ENCODE data around the gene SLC9A2. TPM values are rescaled to one million over a fixed set of nuclear protein-coding genes. Genes with fewer than 3 reads are reported as not detected.

SLC9A2 gene
- total and polyA plus RNA-seq, 7 donors, result under 0.01 to 14.0 (median 6.0) TPM; not detected in 2

DNA sequence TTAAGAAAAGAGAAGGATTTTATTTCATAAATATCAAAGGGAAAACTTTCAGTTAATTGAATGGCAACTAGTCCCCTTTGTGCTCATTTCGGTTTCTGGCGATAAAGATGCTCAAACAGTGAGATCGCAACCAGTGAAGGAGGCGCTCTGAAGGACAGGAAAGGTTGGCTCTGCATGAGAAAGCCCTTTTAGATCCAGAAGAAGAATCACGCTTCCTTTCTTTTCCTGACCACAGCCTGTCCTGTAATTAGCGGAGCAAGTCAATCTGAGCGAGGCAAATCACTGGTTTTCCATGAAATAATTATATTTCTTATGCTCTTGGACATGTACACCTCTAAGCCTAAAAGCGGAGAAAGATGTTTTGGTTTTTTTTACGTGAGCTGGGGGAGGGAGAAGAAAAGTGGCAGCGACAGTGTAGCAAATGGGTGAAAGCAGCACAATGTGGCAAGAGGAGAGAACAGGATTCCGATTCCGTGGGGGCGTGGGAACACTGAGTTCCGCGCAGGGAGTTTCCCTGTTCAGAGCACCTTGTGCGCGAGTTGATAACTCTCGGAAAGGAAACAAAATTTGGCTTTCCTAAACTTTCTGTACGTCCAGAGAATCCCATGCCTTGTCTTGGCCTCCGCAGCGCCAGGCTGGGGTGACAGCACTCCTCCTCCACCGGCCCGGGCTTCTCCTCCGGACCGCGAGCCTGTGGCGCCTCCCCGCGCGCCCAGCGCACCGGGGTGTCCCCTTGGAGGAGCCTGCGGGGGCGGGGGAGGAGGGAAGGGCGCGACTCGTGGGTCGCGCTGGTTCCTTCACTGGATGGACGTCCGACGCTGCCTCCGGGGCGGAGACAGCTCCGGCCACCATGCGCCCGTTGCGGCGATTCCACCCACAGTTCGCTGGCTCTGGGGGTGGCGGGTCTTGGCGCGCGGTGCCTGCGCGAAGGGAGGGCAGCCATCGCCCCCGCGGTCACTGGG lies 620 bp upstream of the SLC9A2 start:
- Histone ChIP-seq H3K4me1 (peaks cover 0 to 20% (median 17%) of the 10 kb centered on the region in 4 donors), H3K4me3 (peak overlapping the region in 3 of 4 donors; percentile 38 to 53 (median 48)), H3K36me3 (no peaks in the 10 kb centered on the region), H3K27me3 (peaks cover 14 to 49% (median 23%) of the 10 kb centered on the region in 3 donors), H3K27ac (no peak overlapping the region), H3K9me3 (no peaks in the 10 kb centered on the region)
- 1 to 3% methylated on average over 59 of the region's 59 CpGs for WGBS, 2 donors
- TF ChIP-seq, protein P1, sequence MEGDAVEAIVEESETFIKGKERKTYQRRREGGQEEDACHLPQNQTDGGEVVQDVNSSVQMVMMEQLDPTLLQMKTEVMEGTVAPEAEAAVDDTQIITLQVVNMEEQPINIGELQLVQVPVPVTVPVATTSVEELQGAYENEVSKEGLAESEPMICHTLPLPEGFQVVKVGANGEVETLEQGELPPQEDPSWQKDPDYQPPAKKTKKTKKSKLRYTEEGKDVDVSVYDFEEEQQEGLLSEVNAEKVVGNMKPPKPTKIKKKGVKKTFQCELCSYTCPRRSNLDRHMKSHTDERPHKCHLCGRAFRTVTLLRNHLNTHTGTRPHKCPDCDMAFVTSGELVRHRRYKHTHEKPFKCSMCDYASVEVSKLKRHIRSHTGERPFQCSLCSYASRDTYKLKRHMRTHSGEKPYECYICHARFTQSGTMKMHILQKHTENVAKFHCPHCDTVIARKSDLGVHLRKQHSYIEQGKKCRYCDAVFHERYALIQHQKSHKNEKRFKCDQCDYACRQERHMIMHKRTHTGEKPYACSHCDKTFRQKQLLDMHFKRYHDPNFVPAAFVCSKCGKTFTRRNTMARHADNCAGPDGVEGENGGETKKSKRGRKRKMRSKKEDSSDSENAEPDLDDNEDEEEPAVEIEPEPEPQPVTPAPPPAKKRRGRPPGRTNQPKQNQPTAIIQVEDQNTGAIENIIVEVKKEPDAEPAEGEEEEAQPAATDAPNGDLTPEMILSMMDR (IDR thresholded peaks at IDR 0.05), result no peak
- TF ChIP-seq POLR2A (IDR thresholded peaks at IDR 0.05), result no peak
- no peak for TF ChIP-seq EP300 (IDR thresholded peaks at IDR 0.05)
- no peak for TF ChIP-seq POLR2AphosphoS5 (IDR thresholded peaks at IDR 0.05)
- no peak for DNase-seq
- intact Hi-C loops (cut with DNase I), result loop anchor here (10.0 kb wide), 1 partner anchor 144 kb away; the partner anchor contains the start of gene SLC9A4

DNA sequence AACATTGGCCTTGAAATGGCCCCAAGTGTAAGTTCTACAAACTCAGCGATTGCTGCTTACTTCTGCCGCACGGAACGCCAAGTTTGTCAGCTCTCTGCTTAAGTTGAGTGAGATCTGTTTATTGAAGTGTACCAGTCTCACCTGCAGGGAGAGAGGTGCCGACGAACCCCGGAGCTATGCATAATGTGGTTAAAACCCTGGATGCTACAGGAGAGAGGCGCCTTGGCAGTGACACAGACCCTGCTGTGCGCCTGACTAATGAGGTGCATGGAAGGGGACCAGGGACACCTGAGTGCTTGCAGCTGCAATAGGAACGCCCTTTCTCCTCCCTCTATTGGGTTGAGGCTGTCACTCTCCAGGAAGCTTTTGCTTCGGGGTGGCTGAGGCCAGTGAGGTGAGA lies 979 bp downstream of the SLC9A2 start:
- H3K4me1 ChIP-seq, result peaks cover 0 to 20% (median 17%) of the 10 kb centered on the region in 4 donors
- H3K27ac ChIP-seq, result no peak overlapping the region
- DNase-seq, result no peak
- 10 to 37% methylated on average over 11 of the region's 11 CpGs for WGBS, 2 donors
- no peak overlapping the region for H3K4me3 ChIP-seq
- TF ChIP-seq POLR2A (IDR thresholded peaks at IDR 0.05) (peak in 1 of 2 donors; percentile 67), POLR2AphosphoS5 (IDR thresholded peaks at IDR 0.05) (peak in 1 of 4 donors; percentile 40), EP300 (IDR thresholded peaks at IDR 0.05) (no peak)
- TF ChIP-seq, protein P1 (IDR thresholded peaks at IDR 0.05), result no peak
- intact Hi-C loops (cut with DNase I), result no loop called here
- H3K36me3 ChIP-seq, result no peaks in the 10 kb centered on the region
- peaks cover 14 to 49% (median 23%) of the 10 kb centered on the region in 3 donors for H3K27me3 ChIP-seq
- no peaks in the 10 kb centered on the region for H3K9me3 ChIP-seq

DNA sequence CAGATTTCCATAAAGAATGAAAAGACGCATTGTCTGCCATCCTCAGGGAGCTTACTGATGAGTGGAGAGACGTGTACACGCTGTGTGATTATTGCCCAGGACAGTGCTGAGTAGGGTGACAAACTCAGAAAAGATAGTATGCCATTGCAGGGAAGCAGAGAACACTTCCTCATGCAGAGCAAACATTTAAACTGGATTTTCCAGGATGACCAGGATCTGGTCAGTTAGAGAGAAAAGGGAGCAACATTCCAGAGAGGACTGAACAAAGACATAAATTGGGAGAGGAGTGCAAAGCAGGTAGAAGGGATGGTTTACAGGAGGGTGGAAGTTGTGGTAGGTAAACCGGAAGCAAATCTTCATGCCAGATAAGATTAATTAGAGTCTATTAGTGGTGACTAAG lies 2.3 kb downstream of the SLC9A2 start:
- Histone ChIP-seq H3K36me3 (no peaks in the 10 kb centered on the region), H3K27ac (no peak overlapping the region), H3K9me3 (no peaks in the 10 kb centered on the region), H3K4me1 (peaks cover 0 to 20% (median 17%) of the 10 kb centered on the region in 4 donors), H3K4me3 (no peak overlapping the region), H3K27me3 (peaks cover 14 to 49% (median 23%) of the 10 kb centered on the region in 3 donors)
- DNase-seq, result no peak
- WGBS, 2 donors, result 6 to 51% methylated on average over 4 of the region's 4 CpGs
- intact Hi-C loops (cut with DNase I), result no loop called here
- no peak for TF ChIP-seq POLR2AphosphoS5 (IDR thresholded peaks at IDR 0.05)

DNA sequence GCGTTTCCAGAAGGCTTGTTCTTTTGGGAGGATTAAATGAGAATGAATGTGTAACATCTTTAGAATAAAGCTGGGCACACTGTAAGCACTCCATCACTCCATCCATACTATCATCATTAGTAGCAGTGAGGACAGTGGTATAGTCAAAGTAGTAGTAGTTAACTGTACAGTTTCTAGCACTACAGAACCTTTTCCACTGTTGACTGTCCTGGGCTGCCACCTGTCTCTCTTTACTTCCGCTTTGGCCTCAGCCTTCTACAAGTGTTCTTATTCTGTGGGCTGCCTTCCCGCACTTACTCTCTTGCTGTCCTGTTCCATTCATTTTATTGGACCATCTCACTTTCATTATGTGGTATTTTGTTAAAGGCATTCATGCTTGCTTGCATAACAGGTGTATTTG lies 3.3 kb downstream of the SLC9A2 start:
- TF ChIP-seq, protein P1 (IDR thresholded peaks at IDR 0.05), result no peak
- TF ChIP-seq EP300 (IDR thresholded peaks at IDR 0.05), result no peak
- TF ChIP-seq POLR2A (IDR thresholded peaks at IDR 0.05), result no peak
- no peak for TF ChIP-seq POLR2AphosphoS5 (IDR thresholded peaks at IDR 0.05)
- Histone ChIP-seq H3K9me3 (no peaks in the 10 kb centered on the region), H3K4me3 (no peak overlapping the region), H3K36me3 (no peaks in the 10 kb centered on the region), H3K4me1 (peaks cover 0 to 20% (median 17%) of the 10 kb centered on the region in 4 donors), H3K27me3 (peaks cover 14 to 46% (median 23%) of the 10 kb centered on the region in 3 donors), H3K27ac (no peak overlapping the region)
- 19 to 72% methylated on average over 3 of the region's 3 CpGs for WGBS, 2 donors
- DNase-seq, result no peak
- intact Hi-C loops (cut with DNase I), result no loop called here

DNA sequence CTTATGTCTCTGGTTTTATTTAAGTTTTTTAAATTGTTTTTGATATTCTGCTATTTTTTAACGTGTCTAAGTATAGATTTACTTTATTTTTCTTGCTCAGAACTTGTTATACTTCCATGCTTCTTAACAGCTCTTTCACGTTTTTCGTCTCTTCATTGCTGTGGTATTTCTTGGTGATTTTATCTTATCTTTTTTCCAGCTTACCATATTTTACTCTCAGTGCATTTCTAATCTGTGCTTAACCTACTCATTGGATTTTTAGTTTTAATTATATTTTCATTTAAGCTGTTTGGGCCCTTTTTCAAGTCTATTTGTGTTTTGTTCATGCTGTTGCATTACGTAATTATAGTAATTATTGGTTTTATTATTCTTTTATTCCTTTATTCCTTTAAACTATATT lies 11.1 kb downstream of the SLC9A2 start:
- WGBS, 2 donors, result 49 to 72% methylated on average over 4 of the region's 4 CpGs
- Histone ChIP-seq H3K9me3 (no peaks in the 10 kb centered on the region), H3K36me3 (no peaks in the 10 kb centered on the region), H3K4me1 (no peaks in the 10 kb centered on the region), H3K4me3 (no peak overlapping the region), H3K27me3 (no peaks in the 10 kb centered on the region), H3K27ac (no peak overlapping the region)
- TF ChIP-seq EP300 (IDR thresholded peaks at IDR 0.05), result no peak
- no peak for TF ChIP-seq POLR2AphosphoS5 (IDR thresholded peaks at IDR 0.05)
- no peak for TF ChIP-seq POLR2A (IDR thresholded peaks at IDR 0.05)
- TF ChIP-seq, protein P1 (IDR thresholded peaks at IDR 0.05), result no peak
- DNase-seq, result no peak
- intact Hi-C loops (cut with DNase I), result no loop called here

Data from sigmoid colon (tissue), 7 donors.